ENCODE data around the gene SF3B3.
"Not testable (repeated sequence)": the region's sequence is repeated elsewhere in the genome, so short reads cannot be mapped to it uniquely, and the experiment has no call there.

Gene SF3B3

GRCh38 chr16:70579648-70580630 lies 56.3 kb downstream of the SF3B3 start:
- Histone ChIP-seq H3K27ac (ENCODE audit: low read length) (no peak overlapping the region), H3K4me3 (ENCODE audit: low read length) (no peak overlapping the region), H3K36me3 (ENCODE audit: control insufficient read depth, low read depth, low read length) (peaks cover 3% of the 10 kb centered on the region), H3K4me1 (ENCODE audit: control insufficient read depth, low read depth, low read length) (no peaks in the 10 kb centered on the region), H3K27me3 (ENCODE audit: control insufficient read depth, insufficient read depth, low read length) (no peaks in the 10 kb centered on the region), H3K9me3 (ENCODE audit: control insufficient read depth, low read depth, low read length) (no peaks in the 10 kb centered on the region), H3K9ac (ENCODE audit: low read length) (no peak overlapping the region)

GRCh38 chr16:70582280-70582978 lies 58.8 kb downstream of the SF3B3 start:
- no peaks in the 10 kb centered on the region for H3K9me3 ChIP-seq (ENCODE audit: control insufficient read depth, low read depth, low read length)
- no peak overlapping the region for H3K9ac ChIP-seq (ENCODE audit: low read length)
- H3K27ac ChIP-seq (ENCODE audit: low read length) = no peak overlapping the region
- H3K27me3 ChIP-seq (ENCODE audit: control insufficient read depth, insufficient read depth, low read length) = no peaks in the 10 kb centered on the region
- H3K4me3 ChIP-seq (ENCODE audit: low read length) = no peak overlapping the region
- no peaks in the 10 kb centered on the region for H3K4me1 ChIP-seq (ENCODE audit: control insufficient read depth, low read depth, low read length)
- H3K36me3 ChIP-seq (ENCODE audit: control insufficient read depth, low read depth, low read length) = no peaks in the 10 kb centered on the region

GRCh38 chr16:70586731-70587130 lies 63.1 kb downstream of the SF3B3 start:
- H3K9ac ChIP-seq (ENCODE audit: low read length) = no peak overlapping the region
- no peaks in the 10 kb centered on the region for H3K4me1 ChIP-seq (ENCODE audit: control insufficient read depth, low read depth, low read length)
- H3K36me3 ChIP-seq (ENCODE audit: control insufficient read depth, low read depth, low read length) = no peaks in the 10 kb centered on the region
- H3K27me3 ChIP-seq (ENCODE audit: control insufficient read depth, insufficient read depth, low read length) = no peaks in the 10 kb centered on the region
- no peaks in the 10 kb centered on the region for H3K9me3 ChIP-seq (ENCODE audit: control insufficient read depth, low read depth, low read length)
- H3K27ac ChIP-seq (ENCODE audit: low read length) = no peak overlapping the region
- H3K4me3 ChIP-seq (ENCODE audit: low read length) = no peak overlapping the region

DNA sequence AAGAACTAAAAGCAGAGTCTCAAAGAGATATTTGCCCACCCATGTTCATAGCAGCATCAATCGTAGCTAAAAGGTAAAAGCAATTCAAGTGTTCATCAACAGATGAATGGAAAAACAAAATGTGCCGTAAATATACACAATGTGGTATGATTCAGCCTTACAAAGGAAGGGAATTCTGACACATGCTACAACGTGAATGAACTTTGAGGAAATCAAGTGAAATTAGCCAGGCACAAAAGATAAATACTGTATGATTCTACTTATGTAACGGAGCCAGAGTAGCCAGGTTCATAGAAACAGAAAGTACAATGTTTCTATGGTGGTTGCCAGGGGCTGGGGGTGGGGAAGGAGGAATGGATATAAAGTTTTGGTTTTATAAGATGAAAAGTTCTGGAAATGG lies 64.9 kb downstream of the SF3B3 start:
- no peak overlapping the region for H3K27ac ChIP-seq (ENCODE audit: low read length)
- H3K36me3 ChIP-seq (ENCODE audit: control insufficient read depth, low read depth, low read length) = no peaks in the 10 kb centered on the region
- H3K9me3 ChIP-seq (ENCODE audit: control insufficient read depth, low read depth, low read length) = no peaks in the 10 kb centered on the region
- H3K4me3 ChIP-seq (ENCODE audit: low read length) = no peak overlapping the region
- H3K4me1 ChIP-seq (ENCODE audit: control insufficient read depth, low read depth, low read length) = no peaks in the 10 kb centered on the region
- H3K9ac ChIP-seq (ENCODE audit: low read length) = no peak overlapping the region
- no peaks in the 10 kb centered on the region for H3K27me3 ChIP-seq (ENCODE audit: control insufficient read depth, insufficient read depth, low read length)

DNA sequence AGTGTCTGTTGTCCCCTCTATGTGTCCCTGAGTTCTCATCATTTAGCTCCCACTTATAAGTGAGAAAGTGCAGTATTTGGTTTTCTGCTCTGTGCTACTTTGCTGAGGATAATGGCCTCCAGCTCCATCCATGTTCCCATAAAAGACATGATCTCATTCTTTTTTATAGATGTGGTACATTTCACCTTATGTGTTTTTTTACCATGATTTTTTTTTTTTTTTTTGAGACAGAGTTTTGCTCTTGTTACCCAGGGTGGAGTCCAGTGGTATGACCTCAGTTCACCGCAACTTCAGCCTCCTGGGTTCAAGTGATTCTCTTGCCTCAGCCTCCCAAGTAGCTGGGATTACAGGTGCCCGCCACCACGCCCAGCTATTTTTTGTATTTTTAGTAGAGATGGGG lies 65.8 kb downstream of the SF3B3 start:
- H3K9ac ChIP-seq (ENCODE audit: low read length); H3K36me3 ChIP-seq (ENCODE audit: control insufficient read depth, low read depth, low read length); H3K27me3 ChIP-seq (ENCODE audit: control insufficient read depth, insufficient read depth, low read length); H3K27ac ChIP-seq (ENCODE audit: low read length); H3K4me1 ChIP-seq (ENCODE audit: control insufficient read depth, low read depth, low read length); H3K9me3 ChIP-seq (ENCODE audit: control insufficient read depth, low read depth, low read length); H3K4me3 ChIP-seq (ENCODE audit: low read length): not testable (repeated sequence)

DNA sequence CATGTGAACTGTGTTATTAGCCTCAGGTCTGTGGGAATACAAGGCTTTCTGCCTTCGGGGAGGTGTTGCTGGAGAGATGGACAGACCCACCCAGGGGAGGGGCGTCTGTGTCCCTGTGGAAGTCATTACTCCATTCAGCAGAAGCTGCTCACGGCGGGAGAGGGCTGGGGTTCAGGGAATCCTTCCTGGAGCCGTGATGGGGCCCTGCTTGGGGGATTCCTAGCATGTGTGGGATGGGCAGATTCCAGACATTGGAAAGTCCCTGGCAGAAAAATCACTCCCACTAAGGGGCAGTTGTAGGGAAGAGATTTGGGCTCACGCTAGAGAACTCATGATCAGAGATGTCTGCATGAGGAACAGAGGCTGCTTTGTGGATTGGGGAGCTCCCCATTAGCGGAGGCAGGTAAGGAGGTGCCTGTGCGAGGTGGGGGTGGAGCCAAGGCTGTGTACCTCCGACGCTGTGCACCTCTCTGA lies 66.4 kb downstream of the SF3B3 start:
- Histone ChIP-seq H3K27me3 (ENCODE audit: control insufficient read depth, insufficient read depth, low read length) (no peaks in the 10 kb centered on the region), H3K4me1 (ENCODE audit: control insufficient read depth, low read depth, low read length) (no peaks in the 10 kb centered on the region), H3K36me3 (ENCODE audit: control insufficient read depth, low read depth, low read length) (no peaks in the 10 kb centered on the region), H3K9me3 (ENCODE audit: control insufficient read depth, low read depth, low read length) (no peaks in the 10 kb centered on the region), H3K9ac (ENCODE audit: low read length) (no peak overlapping the region), H3K4me3 (ENCODE audit: low read length) (no peak overlapping the region), H3K27ac (ENCODE audit: low read length) (no peak overlapping the region)

DNA sequence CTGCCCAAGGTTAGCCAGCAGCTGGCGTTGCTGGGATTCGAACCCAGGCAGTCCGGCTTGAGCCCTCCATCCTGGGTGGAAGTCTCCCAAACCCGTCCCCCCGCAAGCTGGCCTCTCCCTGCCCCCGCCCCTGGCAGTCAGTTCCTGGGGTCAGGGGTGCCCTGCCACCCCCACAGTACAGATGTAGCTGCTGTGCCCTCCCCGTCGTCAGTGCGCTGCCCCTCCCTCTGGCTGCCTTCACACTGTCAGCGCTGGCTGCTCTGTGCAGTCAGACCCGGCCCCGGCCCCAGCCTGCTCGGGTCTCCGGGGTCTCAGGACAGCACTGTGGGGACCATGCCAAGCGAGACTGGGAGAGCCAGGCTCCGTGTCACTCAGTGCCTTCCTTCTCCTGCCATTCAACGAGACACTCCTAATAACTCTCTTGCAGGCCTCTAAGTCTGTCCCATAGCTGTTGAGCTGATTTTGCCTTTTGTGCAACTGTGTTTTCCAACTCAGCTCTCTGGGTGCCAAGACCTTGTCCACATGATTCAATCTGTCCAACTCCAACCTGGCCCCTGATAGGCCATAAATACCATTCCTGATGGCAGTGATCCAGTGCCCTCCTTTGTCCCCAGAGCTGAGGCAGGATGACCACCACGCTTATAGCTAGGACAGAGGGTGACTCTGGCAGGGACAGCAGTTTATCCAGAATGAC lies 67.3 kb downstream of the SF3B3 start:
- no peak overlapping the region for H3K27ac ChIP-seq (ENCODE audit: low read length)
- no peaks in the 10 kb centered on the region for H3K27me3 ChIP-seq (ENCODE audit: control insufficient read depth, insufficient read depth, low read length)
- H3K9ac ChIP-seq (ENCODE audit: low read length) = no peak overlapping the region
- H3K4me1 ChIP-seq (ENCODE audit: control insufficient read depth, low read depth, low read length) = no peaks in the 10 kb centered on the region
- H3K36me3 ChIP-seq (ENCODE audit: control insufficient read depth, low read depth, low read length) = no peaks in the 10 kb centered on the region
- H3K4me3 ChIP-seq (ENCODE audit: low read length) = no peak overlapping the region
- no peaks in the 10 kb centered on the region for H3K9me3 ChIP-seq (ENCODE audit: control insufficient read depth, low read depth, low read length)

- Histone ChIP-seq H3K4me3 (ENCODE audit: low read length) (no peak overlapping the region), H3K4me1 (ENCODE audit: control insufficient read depth, low read depth, low read length) (no peaks in the 10 kb centered on the region), H3K27ac (ENCODE audit: low read length) (no peak overlapping the region), H3K27me3 (ENCODE audit: control insufficient read depth, insufficient read depth, low read length) (no peaks in the 10 kb centered on the region), H3K9me3 (ENCODE audit: control insufficient read depth, low read depth, low read length) (no peaks in the 10 kb centered on the region), H3K36me3 (ENCODE audit: control insufficient read depth, low read depth, low read length) (no peaks in the 10 kb centered on the region), H3K9ac (ENCODE audit: low read length) (no peak overlapping the region)
Observed at GRCh38 chr16:70591615-70592014, 68.0 kb downstream of the SF3B3 start.

GRCh38 chr16:70592106-70592571 lies 68.5 kb downstream of the SF3B3 start:
- Histone ChIP-seq H3K9ac (ENCODE audit: low read length) (no peak overlapping the region), H3K36me3 (ENCODE audit: control insufficient read depth, low read depth, low read length) (no peaks in the 10 kb centered on the region), H3K27ac (ENCODE audit: low read length) (no peak overlapping the region), H3K27me3 (ENCODE audit: control insufficient read depth, insufficient read depth, low read length) (no peaks in the 10 kb centered on the region), H3K4me3 (ENCODE audit: low read length) (no peak overlapping the region), H3K9me3 (ENCODE audit: control insufficient read depth, low read depth, low read length) (no peaks in the 10 kb centered on the region), H3K4me1 (ENCODE audit: control insufficient read depth, low read depth, low read length) (no peaks in the 10 kb centered on the region)

- no peaks in the 10 kb centered on the region for H3K27me3 ChIP-seq (ENCODE audit: control insufficient read depth, insufficient read depth, low read length)
- no peaks in the 10 kb centered on the region for H3K4me1 ChIP-seq (ENCODE audit: control insufficient read depth, low read depth, low read length)
- no peak overlapping the region for H3K4me3 ChIP-seq (ENCODE audit: low read length)
- no peak overlapping the region for H3K27ac ChIP-seq (ENCODE audit: low read length)
- no peaks in the 10 kb centered on the region for H3K36me3 ChIP-seq (ENCODE audit: control insufficient read depth, low read depth, low read length)
- no peak overlapping the region for H3K9ac ChIP-seq (ENCODE audit: low read length)
- H3K9me3 ChIP-seq (ENCODE audit: control insufficient read depth, low read depth, low read length) = no peaks in the 10 kb centered on the region
Observed at GRCh38 chr16:70593544-70593943, 69.9 kb downstream of the SF3B3 start.

DNA sequence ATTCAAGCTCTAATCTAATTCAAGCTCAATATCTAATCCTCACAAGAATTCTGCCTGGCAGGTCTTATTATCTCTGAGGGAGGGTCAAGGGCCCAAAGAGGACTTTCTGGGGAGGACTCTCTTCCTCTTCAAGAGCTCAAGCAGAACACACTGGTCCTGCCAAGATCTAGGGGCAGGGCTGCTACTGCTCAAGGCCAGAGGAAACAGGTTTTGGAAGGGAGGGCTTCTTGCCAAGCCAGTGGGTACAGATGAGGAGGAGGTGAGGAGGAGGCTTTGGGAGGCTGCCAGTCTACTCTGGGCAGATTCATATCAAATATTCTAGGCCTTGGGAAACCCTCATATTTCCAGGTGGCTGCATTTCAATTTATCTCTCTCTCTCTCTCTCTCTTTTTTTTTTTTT lies 71.0 kb downstream of the SF3B3 start:
- Histone ChIP-seq H3K9me3 (ENCODE audit: control insufficient read depth, low read depth, low read length) (no peaks in the 10 kb centered on the region), H3K36me3 (ENCODE audit: control insufficient read depth, low read depth, low read length) (no peaks in the 10 kb centered on the region), H3K27me3 (ENCODE audit: control insufficient read depth, insufficient read depth, low read length) (no peaks in the 10 kb centered on the region), H3K27ac (ENCODE audit: low read length) (no peak overlapping the region), H3K9ac (ENCODE audit: low read length) (no peak overlapping the region), H3K4me1 (ENCODE audit: control insufficient read depth, low read depth, low read length) (no peaks in the 10 kb centered on the region), H3K4me3 (ENCODE audit: low read length) (no peak overlapping the region)
